GM21515 (cell line): ENCODE data around the gene GPER1.
A peak's percentile ranks its signal among the peaks of the same experiment; 100 is the strongest.
"Not testable (repeated sequence)": the region's sequence is repeated elsewhere in the genome, so short reads cannot be mapped to it uniquely, and the experiment has no call there.

Source experiments
- ATAC-seq: cut with Tn5 transposase; IDR thresholded peaks from one replicate; pipeline ENCODE4 v1.9.1; 2021; ENCODE audit not compliant: unreplicated experiment

Gene GPER1

DNA sequence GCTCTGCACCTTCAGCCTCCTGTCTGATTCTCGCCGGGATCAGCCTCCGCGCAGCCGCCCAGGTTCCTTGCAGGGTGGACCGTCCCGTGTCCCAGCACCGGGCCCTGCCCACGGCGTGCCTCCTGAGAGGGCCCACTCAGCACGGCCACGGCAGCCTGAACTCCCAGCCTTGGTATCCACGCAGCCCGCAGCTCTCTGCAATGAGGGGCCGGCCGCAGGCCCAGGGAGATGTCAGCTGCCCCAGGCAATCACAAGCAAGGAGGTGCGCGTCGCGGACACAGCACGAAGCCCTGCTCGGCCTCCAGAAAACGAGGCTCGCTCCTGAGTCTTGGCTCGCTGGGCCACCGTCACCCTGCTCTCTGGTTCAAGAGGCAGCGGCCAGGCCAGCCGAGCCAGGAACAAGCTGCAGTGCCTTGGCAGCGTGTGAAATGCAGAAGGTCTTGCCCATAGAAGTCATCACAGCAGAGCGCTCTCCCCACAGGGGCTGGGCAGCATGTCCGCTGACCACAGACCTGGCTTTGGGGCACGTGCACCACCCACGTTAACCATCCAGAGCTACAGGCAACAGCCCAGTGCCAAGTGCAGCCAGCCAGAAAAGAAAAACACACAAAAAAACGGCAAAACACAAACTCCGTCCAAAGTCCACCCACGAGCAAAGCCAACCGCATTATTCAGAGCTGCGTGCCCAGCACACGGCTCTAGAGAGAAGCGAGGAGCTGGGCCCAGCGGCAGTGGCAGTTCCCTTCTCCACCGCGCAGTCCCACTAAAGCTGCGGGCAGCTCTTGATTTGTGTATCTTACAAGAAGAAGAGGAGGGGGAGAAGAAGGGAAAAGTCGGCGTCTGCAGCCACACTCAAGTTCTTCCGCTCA, 13.9 kb downstream of the GPER1 start:
- ATAC-seq, result no peak

DNA sequence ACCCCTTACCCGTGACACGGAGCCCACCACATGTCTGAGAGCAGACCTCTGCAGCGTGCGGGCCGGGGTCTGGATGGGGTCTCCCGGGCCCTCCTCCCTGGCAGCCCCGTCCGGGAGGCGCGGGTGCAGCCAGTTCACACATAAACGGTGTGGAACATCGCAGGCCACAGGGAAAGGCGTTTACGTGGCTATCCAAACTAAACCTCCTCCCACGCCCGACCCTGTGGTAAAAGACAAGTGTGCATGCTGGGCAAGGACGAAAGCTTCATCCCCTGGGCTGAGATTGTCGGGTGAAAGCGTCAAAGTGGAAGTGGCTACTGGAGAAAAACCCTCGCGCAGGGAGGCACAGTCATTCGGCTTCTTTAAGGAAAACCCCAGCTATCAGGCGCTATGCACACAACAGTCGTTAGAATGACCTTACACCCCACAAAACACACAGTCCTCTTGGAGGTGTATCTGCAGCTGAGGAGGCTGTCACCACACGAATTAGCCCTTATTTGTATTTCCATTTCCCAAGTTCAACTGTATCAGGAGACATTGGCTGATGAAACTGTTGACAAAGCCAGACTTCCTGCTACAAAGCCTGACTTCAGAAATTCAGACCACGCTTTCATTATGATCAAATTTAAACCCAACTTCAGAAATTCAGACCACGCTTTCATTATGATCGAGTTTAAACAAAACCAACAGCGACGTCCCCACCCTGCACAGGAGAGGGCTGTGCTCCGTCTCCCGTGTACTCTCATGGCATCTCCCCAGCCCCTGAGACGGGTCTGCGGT, 15.3 kb downstream of the GPER1 start:
- ATAC-seq, result peak; percentile 42

DNA sequence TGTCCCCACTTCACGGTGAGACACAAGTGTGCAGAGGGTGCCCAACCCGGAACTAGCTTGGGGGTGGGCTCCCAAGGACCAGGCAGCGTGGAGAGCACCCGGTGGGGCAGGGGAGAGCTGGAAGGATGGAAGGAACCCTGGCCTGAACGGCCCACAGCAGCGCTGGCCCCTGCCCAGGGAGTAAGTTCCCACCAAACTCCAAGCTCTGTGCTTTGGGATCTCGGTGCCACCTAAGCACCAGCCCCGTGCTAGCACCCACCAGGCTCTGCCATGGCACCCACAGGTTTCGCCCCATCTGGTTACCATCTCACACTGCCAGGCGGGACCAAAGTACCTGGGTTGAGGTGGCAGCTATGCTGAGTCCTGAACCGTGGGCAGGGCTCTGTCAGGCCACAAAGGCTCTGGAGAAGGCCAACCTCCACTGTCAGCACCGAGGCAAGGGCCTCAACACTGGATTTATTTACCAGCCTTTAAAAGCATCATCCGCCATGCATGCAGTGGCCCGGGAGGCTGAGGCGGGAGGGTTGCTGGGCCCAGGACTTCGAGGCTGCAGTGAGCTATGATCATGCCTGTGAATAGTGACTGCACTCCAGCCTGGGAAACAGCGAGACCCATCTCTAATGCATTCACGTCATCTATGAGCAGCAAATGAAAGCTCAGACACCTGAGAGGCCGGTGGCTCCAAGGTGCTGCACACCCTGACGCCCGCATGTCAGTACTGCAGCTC, 16.0 kb downstream of the GPER1 start:
- no peak for ATAC-seq

GRCh38 chr7:1104516-1105179, 16.7 kb downstream of the GPER1 start:
- no peak for ATAC-seq

DNA sequence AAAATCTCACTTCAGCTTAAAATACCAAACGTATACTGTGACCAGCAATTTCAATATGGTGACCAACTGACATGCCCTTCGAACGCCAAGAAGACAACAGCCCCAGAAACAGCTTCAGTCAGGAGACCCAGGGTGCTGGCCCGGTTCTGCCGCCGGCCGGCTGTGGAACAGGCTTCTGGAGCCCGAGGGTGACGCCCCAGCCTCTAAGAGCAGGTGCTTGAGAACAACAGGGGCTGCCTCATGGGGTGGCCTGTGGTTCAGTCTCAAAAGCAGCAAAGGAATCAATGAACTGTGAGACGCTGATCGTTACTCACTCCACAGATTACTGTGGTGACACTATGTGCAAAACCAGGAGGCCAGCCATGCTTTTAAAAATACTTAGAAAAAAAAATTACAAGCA, 17.3 kb downstream of the GPER1 start:
- ATAC-seq, result peak; percentile 43

DNA sequence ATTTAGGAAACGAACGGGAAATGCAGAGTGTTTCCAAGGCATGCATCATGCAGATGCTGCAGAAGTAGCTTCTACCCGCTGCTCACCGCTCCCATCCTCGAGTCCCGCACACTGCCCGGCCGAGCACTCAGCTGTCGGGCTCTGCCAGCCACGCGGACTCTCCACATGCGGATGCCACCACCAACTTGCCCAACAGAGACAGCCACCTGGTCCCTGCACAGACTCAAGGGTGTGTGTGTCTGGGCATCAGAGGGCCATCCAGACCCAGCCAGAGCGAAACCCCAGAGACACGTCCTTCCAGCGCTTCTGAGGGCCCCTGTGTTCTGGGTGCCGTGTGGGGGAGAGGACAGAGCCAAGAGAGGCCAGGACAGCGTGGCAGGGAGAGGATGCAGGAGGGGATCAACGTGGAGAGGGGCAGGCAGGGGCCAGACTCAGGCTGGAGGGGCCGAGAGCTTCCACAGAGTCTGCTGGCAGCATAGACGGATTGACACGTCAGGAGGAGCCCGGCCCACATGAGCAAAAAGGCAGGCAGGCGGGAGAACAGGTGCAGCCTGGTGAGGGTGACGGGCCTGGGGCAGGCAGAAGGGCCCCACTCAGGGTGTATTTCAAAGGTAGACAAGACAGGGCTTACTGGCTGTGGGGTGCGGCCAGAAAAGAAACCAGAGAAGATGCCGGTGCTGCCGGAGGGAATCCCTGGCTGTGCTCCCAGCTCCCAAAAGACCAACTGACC, 18.3 kb downstream of the GPER1 start:
- no peak for ATAC-seq

- ATAC-seq, result no peak
Measured at GRCh38 chr7:1106793-1107421, 19.0 kb downstream of the GPER1 start.

- no peak for ATAC-seq
Measured at GRCh38 chr7:1108264-1108920, 20.5 kb downstream of the GPER1 start.

DNA sequence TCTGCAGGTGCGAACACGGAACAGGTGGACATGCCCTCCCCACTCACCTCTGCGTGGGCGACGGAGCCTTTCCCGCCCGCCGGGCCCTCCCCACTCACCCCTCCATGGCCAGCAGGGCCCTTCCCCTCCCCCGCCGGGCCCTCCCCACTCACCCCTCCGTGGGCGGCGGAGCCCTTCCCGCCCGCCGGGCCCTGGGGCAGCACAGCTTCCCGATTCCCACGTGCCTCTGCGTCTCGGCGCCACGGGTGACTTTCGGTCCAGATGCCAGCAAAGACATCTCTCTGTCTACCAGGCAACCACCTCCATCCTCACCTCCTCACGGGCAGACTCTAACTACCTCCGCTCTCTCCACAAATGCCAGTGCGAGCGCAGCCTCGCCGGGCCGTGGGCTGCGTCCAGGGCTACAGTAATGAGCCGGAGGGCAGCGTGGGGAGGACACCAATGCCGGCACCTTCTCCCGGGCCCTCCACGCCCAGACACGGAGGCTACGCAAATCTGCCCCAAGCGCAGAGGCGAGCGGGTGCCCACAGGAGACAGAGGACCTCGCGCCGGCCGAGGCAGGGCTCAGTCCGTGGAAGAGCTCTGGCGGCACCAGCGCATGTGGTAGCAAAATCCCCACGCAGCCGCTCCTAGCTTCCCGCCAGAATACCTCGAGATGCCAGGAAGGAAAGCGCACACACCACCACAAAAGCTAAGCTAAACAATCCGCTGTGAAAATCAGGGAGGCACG, 21.8 kb downstream of the GPER1 start:
- no peak for ATAC-seq

- ATAC-seq, result no peak
Measured at GRCh38 chr7:1110358-1110757, 22.4 kb downstream of the GPER1 start.

- ATAC-seq, result no peak
Measured at GRCh38 chr7:1111156-1111555, 23.2 kb downstream of the GPER1 start.

GRCh38 chr7:1112109-1112508, 24.2 kb downstream of the GPER1 start:
- no peak for ATAC-seq

DNA sequence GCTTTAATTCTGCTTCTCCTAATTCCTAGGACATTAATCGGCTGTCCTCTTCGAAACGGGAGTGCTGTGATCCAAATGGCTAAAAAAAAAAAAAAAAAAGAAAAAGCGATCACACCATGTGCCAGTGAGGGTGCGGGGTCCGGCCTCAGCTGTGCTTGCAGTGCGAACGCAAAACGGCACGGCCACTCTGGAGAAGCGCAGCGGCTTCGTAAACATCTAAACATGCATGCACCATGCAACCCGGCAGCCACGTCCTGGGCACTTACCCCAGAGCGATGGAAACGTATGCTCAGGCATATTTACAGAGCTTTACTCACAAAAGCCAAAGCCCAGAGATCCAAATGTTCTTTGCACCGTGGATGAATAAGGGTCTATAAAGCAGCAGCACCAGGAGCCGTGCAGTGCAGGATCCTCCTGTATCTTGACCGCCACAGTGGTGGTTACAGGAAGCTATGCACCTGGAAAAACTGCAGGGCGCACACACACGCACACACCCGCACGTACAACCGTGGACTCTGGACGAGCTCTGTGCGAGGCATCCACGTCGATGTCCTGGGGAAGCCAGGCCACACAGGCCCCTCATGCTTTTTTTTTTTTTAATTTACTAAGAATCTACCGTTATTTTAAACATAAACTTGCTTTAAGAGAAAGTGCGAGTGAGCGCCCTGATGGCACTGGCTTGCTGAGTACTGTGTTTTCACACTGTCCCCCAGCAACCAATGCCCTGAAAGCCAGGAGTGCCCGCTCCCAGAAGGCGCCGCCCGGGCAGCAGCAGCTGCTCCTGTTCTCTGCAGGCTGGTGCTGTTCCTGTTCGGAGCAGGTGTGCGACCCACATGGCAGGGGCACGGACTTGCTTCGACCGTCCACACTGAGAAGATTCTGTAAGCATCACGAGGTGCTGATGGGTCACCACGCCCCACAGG, 25.0 kb downstream of the GPER1 start:
- ATAC-seq, result no peak

- no peak for ATAC-seq
Measured at GRCh38 chr7:1113548-1113885, 25.6 kb downstream of the GPER1 start.

DNA sequence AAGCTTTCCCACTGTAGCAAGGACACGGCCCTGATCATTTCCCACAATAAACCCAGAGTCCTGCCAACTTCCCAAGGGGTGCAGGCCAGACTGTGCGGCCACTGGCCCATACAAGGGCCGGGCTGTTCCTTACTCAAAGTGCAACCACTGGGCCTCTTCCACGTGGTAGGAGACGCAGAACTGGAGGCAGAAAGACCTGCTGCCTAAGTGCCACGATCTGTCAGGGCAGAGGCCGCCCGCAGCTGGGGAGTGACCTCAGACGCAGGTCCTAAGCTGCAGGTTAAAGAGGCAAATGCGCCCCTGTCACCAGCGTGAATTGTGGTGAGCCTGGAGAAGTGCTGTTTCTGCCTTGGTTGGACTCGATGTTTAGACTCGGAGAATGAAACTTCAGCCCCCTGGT, 26.2 kb downstream of the GPER1 start:
- ATAC-seq, result no peak

DNA sequence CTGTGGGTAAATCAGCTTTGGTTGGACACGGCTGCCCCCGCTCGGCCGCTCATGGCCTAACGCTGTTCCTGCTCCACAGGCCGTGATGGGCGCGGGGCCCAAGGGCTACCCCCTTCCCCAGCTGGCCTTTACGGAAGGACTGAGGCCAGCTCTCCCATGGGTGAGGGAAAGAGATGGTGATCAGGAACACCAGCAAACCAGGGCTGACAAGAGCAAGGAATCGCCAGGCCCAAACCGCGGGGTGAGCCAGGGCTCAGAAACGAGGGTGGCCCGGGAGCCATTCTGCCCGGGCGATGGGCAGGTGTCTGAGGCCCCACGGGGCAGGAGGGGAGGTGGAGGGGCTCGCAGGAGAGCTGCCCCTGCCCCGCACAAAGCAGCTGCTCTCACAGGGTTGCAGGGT, 26.6 kb downstream of the GPER1 start:
- ATAC-seq, result no peak

GRCh38 chr7:1115171-1116045, 27.5 kb downstream of the GPER1 start:
- ATAC-seq, result not testable (repeated sequence)
